OCI-LY7 (cell line): ENCODE measurements around the gene RNGTT.

Source experiments
- EZH2phosphoT487 ChIP-seq: fragments of 200-600 bp; sonication (generic); IDR thresholded peaks from 2 replicates; pipeline ENCODE4 v1.6.1; 2018; ENCODE audit warnings: low read depth, borderline replicate concordance, mild to moderate bottlenecking, mixed run types, antibody characterized with exemption, low read length, moderate library complexity, mixed read lengths
- TF ChIP-seq, protein P1 (sequence below): fragments of 200-600 bp; sonication (generic); conservative IDR thresholded peaks from 2 replicates; pipeline ENCODE4 v1.5.1; 2014; ENCODE audit warnings: mild to moderate bottlenecking, antibody characterized with exemption, low read length, moderate library complexity, mixed read lengths

DNA sequence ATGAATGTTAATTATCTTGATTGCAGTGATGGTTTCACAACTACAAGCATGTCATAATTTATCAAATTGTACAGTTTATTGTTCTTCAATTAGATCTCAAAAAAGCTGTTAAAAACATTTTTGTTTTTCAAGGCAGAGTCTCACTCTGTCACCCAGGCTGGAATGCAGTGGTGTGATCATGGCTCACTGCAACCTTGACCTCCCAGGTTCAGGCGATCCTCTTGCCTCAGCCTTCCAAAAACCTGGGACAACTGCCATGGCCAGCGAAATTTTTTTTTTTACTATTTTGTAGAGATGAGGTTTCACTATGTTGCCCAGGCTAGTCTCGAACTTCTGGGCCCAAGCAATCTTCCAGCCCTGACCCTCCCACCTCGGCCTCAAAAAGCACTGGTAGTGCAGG lies 286.1 kb downstream of the RNGTT start:
- TF ChIP-seq, protein P1, sequence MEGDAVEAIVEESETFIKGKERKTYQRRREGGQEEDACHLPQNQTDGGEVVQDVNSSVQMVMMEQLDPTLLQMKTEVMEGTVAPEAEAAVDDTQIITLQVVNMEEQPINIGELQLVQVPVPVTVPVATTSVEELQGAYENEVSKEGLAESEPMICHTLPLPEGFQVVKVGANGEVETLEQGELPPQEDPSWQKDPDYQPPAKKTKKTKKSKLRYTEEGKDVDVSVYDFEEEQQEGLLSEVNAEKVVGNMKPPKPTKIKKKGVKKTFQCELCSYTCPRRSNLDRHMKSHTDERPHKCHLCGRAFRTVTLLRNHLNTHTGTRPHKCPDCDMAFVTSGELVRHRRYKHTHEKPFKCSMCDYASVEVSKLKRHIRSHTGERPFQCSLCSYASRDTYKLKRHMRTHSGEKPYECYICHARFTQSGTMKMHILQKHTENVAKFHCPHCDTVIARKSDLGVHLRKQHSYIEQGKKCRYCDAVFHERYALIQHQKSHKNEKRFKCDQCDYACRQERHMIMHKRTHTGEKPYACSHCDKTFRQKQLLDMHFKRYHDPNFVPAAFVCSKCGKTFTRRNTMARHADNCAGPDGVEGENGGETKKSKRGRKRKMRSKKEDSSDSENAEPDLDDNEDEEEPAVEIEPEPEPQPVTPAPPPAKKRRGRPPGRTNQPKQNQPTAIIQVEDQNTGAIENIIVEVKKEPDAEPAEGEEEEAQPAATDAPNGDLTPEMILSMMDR, result no peak
- no peak for TF ChIP-seq EZH2phosphoT487
